Measurements from ENCODE around the gene ETS2.

ETS2 gene

GRCh38 chr21:38789275-38789674 is 16.5 kb upstream of the ETS2 start:
- Mint-ChIP-seq H3K9me3 (peaks cover 1% of the 10 kb centered on the region), H3K27me3 (ENCODE audit: low read depth) (no peaks in the 10 kb centered on the region), H3K27ac (no peak overlapping the region), H3K4me3 (no peak overlapping the region), H3K4me1 (ENCODE audit: low read depth) (peaks cover 5% of the 10 kb centered on the region), H3K36me3 (ENCODE audit: low read depth) (peaks cover 2% of the 10 kb centered on the region)

DNA sequence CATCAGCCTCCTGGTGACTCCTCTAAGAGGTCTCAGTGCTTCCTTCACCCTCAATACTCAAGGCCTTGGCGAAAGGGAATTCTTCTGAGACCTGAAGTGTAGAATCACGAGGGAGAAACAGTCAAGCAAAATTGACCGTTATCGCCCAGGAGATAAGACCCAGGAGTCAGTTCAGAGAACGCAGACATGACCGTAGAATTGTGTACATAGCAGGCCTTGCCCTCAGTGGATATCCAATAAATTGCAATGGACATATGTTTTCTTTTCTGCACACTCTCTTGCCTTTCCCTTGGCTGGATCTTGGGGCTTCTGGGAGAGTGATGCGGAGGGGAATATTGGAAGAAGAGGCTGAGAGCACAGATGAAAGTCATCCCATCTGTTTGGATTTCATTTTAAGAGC is 15.7 kb upstream of the ETS2 start:
- Mint-ChIP-seq H3K4me3 (no peak overlapping the region), H3K36me3 (ENCODE audit: low read depth) (no peaks in the 10 kb centered on the region), H3K27me3 (ENCODE audit: low read depth) (no peaks in the 10 kb centered on the region), H3K27ac (no peak overlapping the region), H3K9me3 (no peaks in the 10 kb centered on the region), H3K4me1 (ENCODE audit: low read depth) (peaks cover 5% of the 10 kb centered on the region)

GRCh38 chr21:38790961-38791360 is 14.8 kb upstream of the ETS2 start:
- no peak overlapping the region for H3K4me3 Mint-ChIP-seq
- H3K4me1 Mint-ChIP-seq (ENCODE audit: low read depth) = peaks cover 5% of the 10 kb centered on the region
- no peaks in the 10 kb centered on the region for H3K27me3 Mint-ChIP-seq (ENCODE audit: low read depth)
- H3K27ac Mint-ChIP-seq = no peak overlapping the region
- no peaks in the 10 kb centered on the region for H3K36me3 Mint-ChIP-seq (ENCODE audit: low read depth)
- no peaks in the 10 kb centered on the region for H3K9me3 Mint-ChIP-seq

DNA sequence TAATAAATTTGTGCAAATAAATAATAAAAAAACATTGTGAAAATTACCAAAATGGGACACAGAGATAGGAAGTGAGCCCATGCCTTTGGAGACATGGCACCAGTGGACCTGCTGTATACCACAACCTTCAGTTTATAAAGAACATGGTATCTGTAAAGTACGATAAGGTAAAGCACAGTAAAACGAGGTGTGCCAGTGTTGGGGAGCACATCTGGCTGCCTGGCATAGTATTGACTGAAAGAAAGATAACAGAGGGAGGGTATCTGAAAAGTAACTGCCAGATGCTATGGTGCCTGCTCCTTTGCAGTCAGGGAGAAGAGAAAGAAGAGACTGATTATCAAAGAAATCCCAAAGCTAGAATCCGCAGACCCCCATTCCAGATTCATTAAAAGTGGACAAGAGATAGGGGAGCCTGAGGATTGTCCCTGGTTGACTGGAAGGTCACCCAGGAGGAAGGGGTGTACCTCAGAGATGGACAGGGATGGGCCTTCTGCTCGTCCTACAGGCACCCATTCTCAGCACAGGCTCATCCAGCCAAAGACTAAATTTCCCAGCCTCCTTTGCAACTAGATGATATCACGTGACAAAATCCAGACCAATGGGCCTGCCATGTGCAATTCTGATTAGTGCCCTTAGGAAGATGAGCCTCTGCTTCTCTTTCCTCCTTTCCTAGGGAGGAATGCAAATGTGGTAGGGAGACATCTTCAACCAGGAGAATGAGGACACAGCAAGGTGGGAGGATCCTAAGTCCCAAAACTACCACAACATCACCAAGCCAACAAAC is 12.9 kb upstream of the ETS2 start:
- H3K27me3 Mint-ChIP-seq (ENCODE audit: low read depth) = peaks cover 6% of the 10 kb centered on the region
- no peaks in the 10 kb centered on the region for H3K9me3 Mint-ChIP-seq
- no peak overlapping the region for H3K4me3 Mint-ChIP-seq
- H3K36me3 Mint-ChIP-seq (ENCODE audit: low read depth) = no peaks in the 10 kb centered on the region
- peaks cover 5% of the 10 kb centered on the region for H3K4me1 Mint-ChIP-seq (ENCODE audit: low read depth)
- no peak overlapping the region for H3K27ac Mint-ChIP-seq

- Mint-ChIP-seq H3K9me3 (no peaks in the 10 kb centered on the region), H3K27me3 (ENCODE audit: low read depth) (peaks cover 6% of the 10 kb centered on the region), H3K4me3 (no peak overlapping the region), H3K4me1 (ENCODE audit: low read depth) (peaks cover 7% of the 10 kb centered on the region), H3K36me3 (ENCODE audit: low read depth) (no peaks in the 10 kb centered on the region), H3K27ac (no peak overlapping the region)
Measured at GRCh38 chr21:38793926-38794713, 11.6 kb upstream of the ETS2 start.

GRCh38 chr21:38794978-38795377 is 10.8 kb upstream of the ETS2 start:
- H3K9me3 Mint-ChIP-seq = no peaks in the 10 kb centered on the region
- no peak overlapping the region for H3K27ac Mint-ChIP-seq
- peaks cover 6% of the 10 kb centered on the region for H3K27me3 Mint-ChIP-seq (ENCODE audit: low read depth)
- no peak overlapping the region for H3K4me3 Mint-ChIP-seq
- peaks cover 7% of the 10 kb centered on the region for H3K4me1 Mint-ChIP-seq (ENCODE audit: low read depth)
- no peaks in the 10 kb centered on the region for H3K36me3 Mint-ChIP-seq (ENCODE audit: low read depth)

DNA sequence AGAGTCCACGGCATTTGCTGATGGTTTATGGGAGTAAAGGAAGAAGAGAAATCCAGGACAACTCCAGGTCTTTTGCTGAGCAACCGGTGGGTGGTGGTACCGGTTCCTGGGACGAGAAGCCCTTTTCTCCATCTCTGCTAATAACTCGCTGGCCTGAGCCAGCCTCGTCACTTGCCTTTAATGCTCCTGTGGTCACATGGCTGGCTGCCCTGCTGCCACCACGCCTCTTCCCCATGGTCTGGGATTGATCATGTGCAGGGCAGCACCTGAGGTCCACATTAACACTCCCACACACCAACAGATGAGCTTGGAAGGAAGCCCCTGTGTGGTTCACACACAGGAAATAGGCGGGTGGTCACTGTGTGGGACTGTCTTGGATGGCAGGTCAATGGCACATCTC is 10.3 kb upstream of the ETS2 start:
- Mint-ChIP-seq H3K36me3 (ENCODE audit: low read depth) (no peaks in the 10 kb centered on the region), H3K4me3 (no peak overlapping the region), H3K4me1 (ENCODE audit: low read depth) (peaks cover 7% of the 10 kb centered on the region), H3K27me3 (ENCODE audit: low read depth) (peaks cover 6% of the 10 kb centered on the region), H3K9me3 (no peaks in the 10 kb centered on the region), H3K27ac (no peak overlapping the region)

GRCh38 chr21:38796424-38796823 is 9.3 kb upstream of the ETS2 start:
- peaks cover 1% of the 10 kb centered on the region for H3K4me1 Mint-ChIP-seq (ENCODE audit: low read depth)
- H3K9me3 Mint-ChIP-seq = no peaks in the 10 kb centered on the region
- no peak overlapping the region for H3K4me3 Mint-ChIP-seq
- H3K27me3 Mint-ChIP-seq (ENCODE audit: low read depth) = peaks cover 6% of the 10 kb centered on the region
- H3K36me3 Mint-ChIP-seq (ENCODE audit: low read depth) = no peaks in the 10 kb centered on the region
- no peak overlapping the region for H3K27ac Mint-ChIP-seq

DNA sequence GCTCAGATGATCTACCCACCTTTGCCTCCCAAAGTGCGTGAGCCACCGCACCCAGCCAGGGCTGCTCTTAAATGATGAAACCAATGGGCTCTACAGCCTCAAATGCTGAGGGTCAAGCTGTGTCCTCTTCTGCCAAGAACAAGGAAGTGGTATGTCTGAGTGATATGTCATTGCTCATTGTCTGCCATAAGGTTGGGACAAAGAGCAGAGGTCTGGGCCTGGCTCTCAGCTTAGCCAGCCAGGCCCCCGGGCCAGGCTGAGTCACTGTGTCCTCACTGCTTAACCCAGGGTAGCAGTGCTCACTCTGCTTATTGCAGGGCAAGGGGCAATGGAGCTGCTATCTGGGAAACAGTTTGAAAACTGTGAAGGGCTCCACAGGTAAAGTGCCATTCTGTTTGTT is 8.3 kb upstream of the ETS2 start:
- Mint-ChIP-seq H3K4me3 (no peak overlapping the region), H3K4me1 (ENCODE audit: low read depth) (peaks cover 1% of the 10 kb centered on the region), H3K9me3 (no peaks in the 10 kb centered on the region), H3K27ac (no peak overlapping the region), H3K27me3 (ENCODE audit: low read depth) (peaks cover 6% of the 10 kb centered on the region), H3K36me3 (ENCODE audit: low read depth) (no peaks in the 10 kb centered on the region)

DNA sequence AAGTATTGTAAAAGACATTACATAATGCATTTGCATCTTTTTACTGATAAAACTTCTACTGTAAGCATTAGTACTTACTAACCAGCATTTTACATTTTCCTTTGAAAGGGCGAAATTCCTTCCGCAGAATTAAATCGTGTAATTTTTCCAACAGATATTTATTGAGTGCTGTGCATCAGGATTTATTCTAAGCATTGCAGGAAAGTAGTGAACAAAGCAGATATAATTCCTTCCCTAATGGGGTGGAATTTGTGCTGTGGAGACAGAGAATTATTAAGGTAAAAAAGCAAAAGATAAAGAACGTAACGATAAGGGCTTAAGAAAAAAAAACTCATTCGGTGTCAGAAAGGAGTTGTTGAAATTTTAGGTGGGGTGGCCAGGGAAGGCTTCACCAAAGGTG is 7.6 kb upstream of the ETS2 start:
- Mint-ChIP-seq H3K4me3 (no peak overlapping the region), H3K27ac (no peak overlapping the region), H3K27me3 (ENCODE audit: low read depth) (peaks cover 9% of the 10 kb centered on the region), H3K36me3 (ENCODE audit: low read depth) (no peaks in the 10 kb centered on the region), H3K9me3 (no peaks in the 10 kb centered on the region), H3K4me1 (ENCODE audit: low read depth) (peaks cover 1% of the 10 kb centered on the region)

GRCh38 chr21:38798481-38798882 is 7.2 kb upstream of the ETS2 start:
- no peaks in the 10 kb centered on the region for H3K36me3 Mint-ChIP-seq (ENCODE audit: low read depth)
- H3K27ac Mint-ChIP-seq = no peak overlapping the region
- peaks cover 1% of the 10 kb centered on the region for H3K4me1 Mint-ChIP-seq (ENCODE audit: low read depth)
- H3K27me3 Mint-ChIP-seq (ENCODE audit: low read depth) = peaks cover 10% of the 10 kb centered on the region
- no peaks in the 10 kb centered on the region for H3K9me3 Mint-ChIP-seq
- H3K4me3 Mint-ChIP-seq = no peak overlapping the region

DNA sequence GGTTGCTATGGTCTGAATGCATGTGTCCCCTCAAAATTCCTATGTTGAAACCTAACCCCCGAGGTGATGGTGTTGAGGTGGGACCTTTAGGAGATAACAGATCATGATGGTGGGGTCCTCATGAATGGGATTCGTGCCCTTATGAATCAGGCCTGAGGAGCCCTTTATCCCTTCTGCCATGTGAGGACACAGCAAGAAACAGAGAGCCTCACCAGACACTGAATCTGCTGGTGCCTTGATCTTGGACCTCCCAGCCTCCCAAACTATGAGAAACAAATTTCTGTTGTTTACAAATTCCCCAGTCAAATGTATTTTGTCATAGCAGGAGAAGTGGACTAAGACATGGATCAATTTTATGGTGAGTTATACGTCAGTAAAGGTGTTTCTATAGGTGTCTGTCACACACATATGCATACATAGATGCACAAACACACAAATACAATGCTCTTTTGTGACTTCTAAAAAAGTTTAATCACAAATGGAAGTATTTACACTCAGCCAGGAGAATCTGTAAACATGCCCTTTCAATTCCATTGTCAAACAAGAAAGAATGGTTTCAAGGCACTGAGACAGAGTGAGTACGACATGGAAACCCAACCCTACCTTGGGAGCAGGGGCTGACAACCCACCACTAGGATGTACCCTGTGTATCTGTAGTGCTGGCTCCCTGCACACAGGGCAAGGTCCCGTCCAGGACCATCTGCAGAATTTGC is 5.5 kb upstream of the ETS2 start:
- Mint-ChIP-seq H3K36me3 (ENCODE audit: low read depth) (no peaks in the 10 kb centered on the region), H3K27ac (no peak overlapping the region), H3K27me3 (ENCODE audit: low read depth) (peaks cover 15% of the 10 kb centered on the region), H3K4me1 (ENCODE audit: low read depth) (peaks cover 8% of the 10 kb centered on the region), H3K4me3 (no peak overlapping the region), H3K9me3 (no peaks in the 10 kb centered on the region)

DNA sequence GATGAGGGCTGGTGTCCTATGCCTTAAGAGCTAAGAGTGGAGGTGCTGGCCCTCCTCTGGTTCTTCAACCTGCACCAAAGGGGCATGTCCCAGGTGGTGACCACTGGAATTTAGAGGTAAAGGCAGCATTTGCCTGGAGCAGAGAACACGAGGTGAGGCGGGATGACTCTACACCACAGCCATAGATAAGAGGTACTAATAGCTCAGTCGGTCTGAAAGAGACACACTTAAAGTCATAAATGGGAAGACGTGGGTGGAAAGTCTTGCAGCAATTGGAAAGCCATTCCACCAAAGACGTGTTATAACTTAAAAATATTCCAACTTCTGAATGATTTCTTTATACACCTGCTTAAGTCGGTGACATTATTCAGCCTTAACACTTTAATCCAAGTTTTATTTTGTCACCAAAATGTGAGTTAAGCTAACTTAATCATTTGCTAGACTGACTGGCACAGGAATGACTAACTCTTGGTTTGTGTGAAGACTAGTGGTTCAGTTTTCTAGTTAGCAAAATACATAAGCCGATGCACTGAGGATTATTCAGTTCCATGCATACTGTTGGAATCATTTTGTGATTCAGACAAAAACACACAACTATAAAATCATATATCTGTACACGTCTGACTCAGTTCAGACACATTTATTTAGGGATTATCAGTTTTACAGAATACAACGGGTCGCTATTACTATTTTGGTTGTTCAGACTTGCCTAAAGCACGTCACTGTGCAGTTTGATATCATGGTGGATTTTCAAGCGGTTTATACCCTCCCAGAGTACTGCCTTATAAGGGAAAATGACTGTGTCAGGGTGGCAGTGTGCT is 4.6 kb upstream of the ETS2 start:
- Mint-ChIP-seq H3K36me3 (ENCODE audit: low read depth) (no peaks in the 10 kb centered on the region), H3K4me1 (ENCODE audit: low read depth) (peaks cover 8% of the 10 kb centered on the region), H3K4me3 (no peak overlapping the region), H3K27me3 (ENCODE audit: low read depth) (peaks cover 15% of the 10 kb centered on the region), H3K9me3 (no peaks in the 10 kb centered on the region), H3K27ac (no peak overlapping the region)

All from T-helper 1 cell treated with Interleukin-12 subunit alpha and Interleukin-12 subunit beta and Interleukin-4 antibody, amounts not matched to agents 30 μg/mL and 1 μg/mL, for 36 hours (primary cell).